K562 (cell line): ENCODE measurements around the gene KBTBD13. TPM values are rescaled to one million over a fixed set of nuclear protein-coding genes. Genes with fewer than 3 reads are reported as not detected.

ENCODE experiments used
- ATAC-seq: fragments of 200-7000 bp; cut with Tn5 transposase; 3 replicates; pipeline ENCODE4 v1.9.1; 2020; ENCODE audit warnings: moderate library complexity
- BruUV-seq: library from RNA; stranded (reverse); fragments of 400-500 nt; replicated peaks from 2 replicates; lab custom pipeline; 2021; lab: Mats Ljungman, UMichigan
- CTCF ChIA-PET: fragments of 300-600 bp; formaldehyde crosslinking; extraction: SDS; loops from one replicate; lab custom pipeline; 2021; ENCODE audit warnings: low intra/inter-chr PET ratio; lab: Yijun Ruan, JAX
- POLR2A ChIA-PET: fragments of 300-600, 350-650 bp; sonication (Branson Sonifier 250); formaldehyde crosslinking; extraction: SDS; loops from one replicate; lab custom pipeline; 2021; ENCODE audit warnings: antibody characterized with exemption, inconsistent platforms; lab: Yijun Ruan, JAX
- DNase-seq, 4 experiments: peaks; one replicate each; pipeline versions ENCODE4 v3.0.0 to v3.0.0-alpha.2; 2011 to 2018; ENCODE audit warnings: low spot score in 3 of 4, mixed read lengths in 3 of 4; ENCODE audit errors: extremely low read depth in 1 of 4
- FAIRE-seq: peaks from 2 replicates; lab custom pipeline; 2011; peaks lifted over from hg19 to GRCh38; lab: Jason Lieb, UNC
- H2AFZ ChIP-seq: 2 replicates; pipeline ENCODE4 v1.6.0; 2011; ENCODE audit warnings: low read depth, low read length, control low read depth, inconsistent platforms
- H3K27ac ChIP-seq: fragments of 200-600 bp; 3 replicates; pipeline ENCODE4 v1.8.0; 2011; ENCODE audit warnings: low read depth, mild to moderate bottlenecking, control low read depth, inconsistent platforms, low read length, moderate library complexity, mixed read lengths; ENCODE audit errors: extremely low read depth
- H3K27me3 ChIP-seq, 2 experiments: fragments of 300-600 bp in 1 of 2; 2 replicates in 1 of 2; 3 replicates in 1 of 2; pipeline versions ENCODE4 v1.6.0 to v1.8.0; 2011; ENCODE audit warnings: inconsistent platforms in 2 of 2, low read length in 2 of 2, mild to moderate bottlenecking in 1 of 2, mixed read lengths in 1 of 2, moderate library complexity in 1 of 2; ENCODE audit not compliant: control insufficient read depth in 2 of 2, insufficient read depth in 2 of 2
- H3K36me3 ChIP-seq: fragments of 300-600 bp; 3 replicates; pipeline ENCODE4 v1.8.0; 2011; ENCODE audit warnings: mild to moderate bottlenecking, low read length, inconsistent platforms; ENCODE audit not compliant: control insufficient read depth, insufficient read depth
- H3K4me1 ChIP-seq, 2 experiments: fragments of 200-600 bp in 1 of 2; replicated peaks in 1 of 2; 2 replicates in 1 of 2; 3 replicates in 1 of 2; pipeline versions ENCODE4 v1.5.1 to v1.8.0; 2011; ENCODE audit warnings: inconsistent platforms in 2 of 2, low read length in 2 of 2, mild to moderate bottlenecking in 1 of 2, mixed read lengths in 1 of 2, moderate library complexity in 1 of 2; ENCODE audit not compliant: control insufficient read depth in 2 of 2, insufficient read depth in 2 of 2
- H3K4me2 ChIP-seq: 2 replicates; pipeline ENCODE4 v1.6.1; 2011; ENCODE audit warnings: low read length, control low read depth, inconsistent platforms, mixed read lengths; ENCODE audit not compliant: insufficient read depth
- H3K4me3 ChIP-seq: fragments of 200-600 bp; sonication (generic), shearing (Covaris generic); 2 replicates; pipeline ENCODE4 v1.5.1; 2016; ENCODE audit warnings: control low read depth, inconsistent platforms
- H3K79me2 ChIP-seq: fragments of 200-600 bp; 3 replicates; pipeline ENCODE4 v1.8.0; 2011; ENCODE audit warnings: low read length, inconsistent platforms; ENCODE audit not compliant: control insufficient read depth, insufficient read depth
- H3K9ac ChIP-seq, 2 experiments: 2 replicates each; pipeline versions ENCODE4 v1.6.0 to v1.6.1; 2011; ENCODE audit warnings: low read depth in 2 of 2, low read length in 2 of 2, control low read depth in 1 of 2, inconsistent platforms in 1 of 2, mild to moderate bottlenecking in 1 of 2, mixed read lengths in 1 of 2; ENCODE audit not compliant: insufficient read depth in 1 of 2
- H3K9me1 ChIP-seq: one replicate; pipeline ENCODE4 v1.6.0; 2011; ENCODE audit warnings: inconsistent platforms, mild to moderate bottlenecking, low read length, moderate library complexity; ENCODE audit not compliant: control insufficient read depth, insufficient read depth
- H3K9me3 ChIP-seq: replicated peaks from 2 replicates; pipeline ENCODE4 v1.5.1; 2011; ENCODE audit warnings: low read depth, low read length, inconsistent platforms; ENCODE audit not compliant: control insufficient read depth, insufficient read depth
- H4K20me1 ChIP-seq: replicated peaks from 2 replicates; pipeline ENCODE4 v1.6.1; 2011; ENCODE audit warnings: low read length, inconsistent platforms, mixed read lengths; ENCODE audit not compliant: control insufficient read depth, insufficient read depth
- ARHGAP35 ChIP-seq: fragments of 450-650 bp; IDR thresholded peaks from 2 replicates; pipeline ENCODE4 v1.6.1; 2018; ENCODE audit not compliant: partially characterized antibody
- ETV5 ChIP-seq: sonication (generic); formaldehyde crosslinking; IDR thresholded peaks from 2 replicates; pipeline ENCODE4 v1.4.0; 2020; ENCODE audit warnings: low read depth, mild to moderate bottlenecking, missing genetic modification reagents
- GTF2E2 ChIP-seq: fragments of 200-800 bp; sonication (Bioruptor generic); IDR thresholded peaks from 2 replicates; pipeline ENCODE4 v1.6.1; 2016; ENCODE audit warnings: missing genetic modification characterization, missing compliant biosample characterization
- HMG20B ChIP-seq: fragments of 250-450 bp; sonication (Bioruptor Pico); IDR thresholded peaks from 2 replicates; pipeline ENCODE4 v1.5.0; 2021; ENCODE audit warnings: mild to moderate bottlenecking
- HNRNPH1 ChIP-seq: fragments of 200-400 bp; formaldehyde crosslinking; optimal IDR thresholded peaks from 2 replicates; pipeline ENCODE3; 2017; ENCODE audit warnings: low read depth, mild to moderate bottlenecking, low read length, moderate library complexity
- HNRNPK ChIP-seq: fragments of 200-400 bp; formaldehyde crosslinking; IDR thresholded peaks from one replicate; pipeline ENCODE4 v1.6.1; 2018; ENCODE audit warnings: mild to moderate bottlenecking, low read depth, low read length; ENCODE audit not compliant: poor library complexity, severe bottlenecking
- NR2C2 ChIP-seq, 2 experiments: fragments of 200-800 bp in 1 of 2; sonication (Bioruptor generic) in 1 of 2; sonication (generic) in 1 of 2; formaldehyde crosslinking in 1 of 2; IDR thresholded peaks; 2 replicates each; pipeline versions ENCODE4 v1.6.1 to v1.8.0; 2016 to 2022; ENCODE audit warnings: mild to moderate bottlenecking in 1 of 2, missing compliant biosample characterization in 1 of 2, missing genetic modification characterization in 1 of 2, missing genetic modification reagents in 1 of 2
- NUFIP1 ChIP-seq: fragments of 450-650 bp; IDR thresholded peaks from 2 replicates; pipeline ENCODE4 v1.6.1; 2018; ENCODE audit not compliant: partially characterized antibody
- RBM39 ChIP-seq: fragments of 200-400 bp; formaldehyde crosslinking; optimal IDR thresholded peaks from 2 replicates; pipeline ENCODE3; 2018; ENCODE audit warnings: low read depth, low read length
- ZNF695 ChIP-seq: fragments of 450-650 bp; formaldehyde crosslinking; IDR thresholded peaks from 2 replicates; pipeline ENCODE4 v1.4.0; 2020; ENCODE audit warnings: mild to moderate bottlenecking, moderate library complexity
- ZNF696 ChIP-seq: fragments of 250-450 bp; sonication (Bioruptor Pico); conservative IDR thresholded peaks from 2 replicates; pipeline ENCODE4 v1.4.0; 2020; ENCODE audit warnings: mild to moderate bottlenecking, moderate library complexity
- WGBS: fragments of 100-300 bp; shearing (Covaris generic); methylation state at CpG from one replicate; pipeline ENCODE4 v1.1.6; 2016; ENCODE audit warnings: low coverage, mixed read lengths; ENCODE audit not compliant: insufficient coverage; ENCODE audit errors: missing lambda C conversion rate; 5-methylcytosine and 5-hydroxymethylcytosine counted together
- in situ Hi-C: fragments of 300-500 bp; cut with MboI; formaldehyde crosslinking; loops from 4 replicates; pipeline ENCODE4 v1.15.0; 2018; ENCODE audit warnings: inconsistent platforms, mixed read lengths
- intact Hi-C: fragments of 100-400 bp; cut with micrococcal nuclease; formaldehyde crosslinking; loops from 2 replicates; pipeline ENCODE4 v1.14.2; 2022
- polyA plus RNA-seq, 8 experiments: library from polyadenylated mRNA; depleted of rRNA in 4 of 8; stranded (reverse) in 5 of 8; unstranded in 3 of 8; fragments of >200 nt; fragmentation: Nextera tagmentation in 2 of 8; fragmentation: Illumina TruSeq in 1 of 8; extraction: Ambion mirVana in 2 of 8; extraction: Trizol in 1 of 8; gene quantifications; 2 replicates each; pipeline versions ENCODE4 v1.2.1 to v1.2.3, GENCODE V29; 2011 to 2014; ENCODE audit warnings: inconsistent platforms in 1 of 8, missing spikeins in 1 of 8
- total RNA-seq, 7 experiments: library from RNA; depleted of rRNA in 6 of 7; stranded (reverse); fragments of >200 nt in 6 of 7; fragmentation: Illumina TruSeq in 2 of 7; extraction: Trizol in 2 of 7; gene quantifications; 2 replicates each; pipeline versions ENCODE4 v1.2.1 to v1.2.3, GENCODE V29; 2011 to 2021; ENCODE audit warnings: low replicate concordance in 1 of 7
- TF ChIP-seq, protein P1 (sequence below), 2 experiments: fragments of 450-650 bp in 1 of 2; sonication (generic) in 1 of 2; formaldehyde crosslinking in 1 of 2; IDR thresholded peaks in 1 of 2; conservative IDR thresholded peaks in 1 of 2; 2 replicates each; pipeline versions ENCODE4 v1.6.1 to v1.8.1; 2016 to 2023; ENCODE audit warnings: mild to moderate bottlenecking in 2 of 2, moderate library complexity in 2 of 2, inconsistent platforms in 1 of 2, missing genetic modification reagents in 1 of 2
- TF ChIP-seq, protein P2 (sequence below): sonication (generic); formaldehyde crosslinking; IDR thresholded peaks from 2 replicates; pipeline ENCODE4 v1.8.1; 2023; ENCODE audit warnings: mild to moderate bottlenecking, missing genetic modification reagents
- TF ChIP-seq, protein P3 (sequence below): fragments of 450-650 bp; conservative IDR thresholded peaks from 2 replicates; pipeline ENCODE4 v1.6.1; 2016; ENCODE audit warnings: missing genetic modification characterization, low read depth, mild to moderate bottlenecking, control low read depth, missing compliant biosample characterization
- TF ChIP-seq, protein P4 (sequence below): fragments of 450-650 bp; conservative IDR thresholded peaks from 2 replicates; pipeline ENCODE4 v1.6.1; 2016; ENCODE audit warnings: missing genetic modification characterization, low read depth, mild to moderate bottlenecking, missing compliant biosample characterization, moderate library complexity

Gene KBTBD13
- total and polyA plus RNA-seq, 9 of the 15 experiments (the other 6 are each of a cell fraction or from before 2014, with no cell fraction given): 0.07 to 0.13 (median 0.10) TPM; not detected in 3

DNA sequence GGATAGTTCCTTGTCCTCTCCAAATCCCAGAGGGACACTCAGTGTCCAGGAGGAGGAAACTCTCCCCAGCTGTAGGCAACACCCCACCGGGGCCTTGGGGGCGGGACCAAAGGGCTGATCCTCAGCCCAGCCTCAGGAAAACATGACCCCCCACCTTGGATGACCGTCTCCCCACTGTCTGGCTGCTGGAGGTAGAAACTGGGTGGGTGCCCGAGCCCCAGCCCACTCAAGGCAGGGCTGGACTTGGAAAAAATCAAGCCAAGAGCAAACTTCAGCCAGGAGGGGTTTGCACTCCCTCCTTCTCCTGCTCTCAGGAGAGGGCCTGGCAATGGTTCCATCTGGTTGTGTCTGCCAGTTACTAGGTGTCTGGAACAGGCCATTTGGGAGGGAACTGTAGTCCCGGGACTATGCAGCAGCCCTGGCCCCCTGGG, 5.2 kb upstream of the KBTBD13 start (continued):
- TF ChIP-seq, protein P1, sequence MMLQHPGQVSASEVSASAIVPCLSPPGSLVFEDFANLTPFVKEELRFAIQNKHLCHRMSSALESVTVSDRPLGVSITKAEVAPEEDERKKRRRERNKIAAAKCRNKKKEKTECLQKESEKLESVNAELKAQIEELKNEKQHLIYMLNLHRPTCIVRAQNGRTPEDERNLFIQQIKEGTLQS (IDR thresholded peaks at IDR 0.05): no peak
- TF ChIP-seq, protein P1 (CRISPR knock-in tag; conservative IDR thresholded peaks at IDR 0.05): no peak
- TF ChIP-seq, protein P2, sequence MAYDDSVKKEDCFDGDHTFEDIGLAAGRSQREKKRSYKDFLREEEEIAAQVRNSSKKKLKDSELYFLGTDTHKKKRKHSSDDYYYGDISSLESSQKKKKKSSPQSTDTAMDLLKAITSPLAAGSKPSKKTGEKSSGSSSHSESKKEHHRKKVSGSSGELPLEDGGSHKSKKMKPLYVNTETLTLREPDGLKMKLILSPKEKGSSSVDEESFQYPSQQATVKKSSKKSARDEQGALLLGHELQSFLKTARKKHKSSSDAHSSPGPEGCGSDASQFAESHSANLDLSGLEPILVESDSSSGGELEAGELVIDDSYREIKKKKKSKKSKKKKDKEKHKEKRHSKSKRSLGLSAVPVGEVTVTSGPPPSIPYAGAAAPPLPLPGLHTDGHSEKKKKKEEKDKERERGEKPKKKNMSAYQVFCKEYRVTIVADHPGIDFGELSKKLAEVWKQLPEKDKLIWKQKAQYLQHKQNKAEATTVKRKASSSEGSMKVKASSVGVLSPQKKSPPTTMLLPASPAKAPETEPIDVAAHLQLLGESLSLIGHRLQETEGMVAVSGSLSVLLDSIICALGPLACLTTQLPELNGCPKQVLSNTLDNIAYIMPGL (CRISPR knock-in tag): no peak
- no peak for TF ChIP-seq HNRNPK
- TF ChIP-seq ZNF696 (CRISPR knock-in tag): no peak
- TF ChIP-seq NUFIP1: no peak
- TF ChIP-seq, all 486 proteins: peak for 0

DNA sequence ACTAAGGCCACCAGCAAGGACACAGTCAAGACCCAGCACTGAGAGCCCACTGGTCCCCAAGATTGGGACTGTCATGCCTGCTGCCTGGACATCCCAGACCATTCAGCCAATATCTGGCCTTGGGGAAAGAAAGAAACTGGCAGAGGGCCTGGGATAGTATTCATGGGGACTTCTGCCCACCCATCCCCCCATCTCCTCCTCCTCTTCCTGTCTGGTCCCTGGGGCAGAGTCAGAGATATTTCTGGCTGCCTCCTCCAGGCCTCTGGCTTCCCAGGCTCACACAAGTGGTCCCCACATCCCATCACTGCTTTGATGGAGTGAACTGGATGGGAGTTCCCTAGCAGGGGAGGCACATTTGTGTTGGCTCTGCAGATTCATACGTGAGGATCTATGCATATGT, 4.5 kb upstream of the KBTBD13 start:
- Histone ChIP-seq H3K9me1 (no peaks in the 10 kb centered on the region), H3K4me3 (no peak overlapping the region), H3K4me2 (no peak overlapping the region), H3K9me3 (no peaks in the 10 kb centered on the region), H3K27me3 (peaks cover 3 to 30% of the 10 kb centered on the region in 2 experiments; a peak in 3 of 5 replicates), H3K9ac (no peak overlapping the region), H3K4me1 (peaks cover 0 to 16% of the 10 kb centered on the region in 2 experiments; a peak in 1 of 5 replicates), H3K36me3 (no peaks in the 10 kb centered on the region), H3K79me2 (no peaks in the 10 kb centered on the region), H2AFZ (no peak overlapping the region), H4K20me1 (0 out of 2 replicates have a peak, but pooled peaks cover 3% of the 10 kb centered on the region), H3K27ac (no peak overlapping the region)
- POLR2A ChIA-PET: interaction anchor here (0.9 to 1.0 kb wide), 2 partner anchors 12 to 233 kb away, joined by 3 to 4 read pairs; partner anchors contain the start of gene RNU5B-1
- in situ Hi-C loops (no loop called here), intact Hi-C loops (no loop called here)
- ATAC-seq (no peak), FAIRE-seq (no peak), DNase-seq (no peak)
- CTCF ChIA-PET: no interaction called here
- no TSS peak for BruUV-seq
- 9% methylated on average over 1 of the region's 1 CpG for WGBS
- TF ChIP-seq ETV5 (CRISPR knock-in tag): no peak
- TF ChIP-seq, protein P3, sequence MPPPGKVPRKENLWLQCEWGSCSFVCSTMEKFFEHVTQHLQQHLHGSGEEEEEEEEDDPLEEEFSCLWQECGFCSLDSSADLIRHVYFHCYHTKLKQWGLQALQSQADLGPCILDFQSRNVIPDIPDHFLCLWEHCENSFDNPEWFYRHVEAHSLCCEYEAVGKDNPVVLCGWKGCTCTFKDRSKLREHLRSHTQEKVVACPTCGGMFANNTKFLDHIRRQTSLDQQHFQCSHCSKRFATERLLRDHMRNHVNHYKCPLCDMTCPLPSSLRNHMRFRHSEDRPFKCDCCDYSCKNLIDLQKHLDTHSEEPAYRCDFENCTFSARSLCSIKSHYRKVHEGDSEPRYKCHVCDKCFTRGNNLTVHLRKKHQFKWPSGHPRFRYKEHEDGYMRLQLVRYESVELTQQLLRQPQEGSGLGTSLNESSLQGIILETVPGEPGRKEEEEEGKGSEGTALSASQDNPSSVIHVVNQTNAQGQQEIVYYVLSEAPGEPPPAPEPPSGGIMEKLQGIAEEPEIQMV: no peak
- TF ChIP-seq HMG20B: no peak
- TF ChIP-seq GTF2E2 (tag): no peak
- TF ChIP-seq ZNF695 (CRISPR knock-in tag): no peak
- no peak for TF ChIP-seq NR2C2 (CRISPR knock-in tag; IDR thresholded peaks at IDR 0.05)
- no peak for TF ChIP-seq NR2C2 (tag; IDR thresholded peaks at IDR 0.05)
- TF ChIP-seq, protein P4, sequence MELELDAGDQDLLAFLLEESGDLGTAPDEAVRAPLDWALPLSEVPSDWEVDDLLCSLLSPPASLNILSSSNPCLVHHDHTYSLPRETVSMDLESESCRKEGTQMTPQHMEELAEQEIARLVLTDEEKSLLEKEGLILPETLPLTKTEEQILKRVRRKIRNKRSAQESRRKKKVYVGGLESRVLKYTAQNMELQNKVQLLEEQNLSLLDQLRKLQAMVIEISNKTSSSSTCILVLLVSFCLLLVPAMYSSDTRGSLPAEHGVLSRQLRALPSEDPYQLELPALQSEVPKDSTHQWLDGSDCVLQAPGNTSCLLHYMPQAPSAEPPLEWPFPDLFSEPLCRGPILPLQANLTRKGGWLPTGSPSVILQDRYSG (tag): no peak
- TF ChIP-seq RBM39: no peak
- no peak for TF ChIP-seq ARHGAP35
- no peak for TF ChIP-seq HNRNPH1
